Stimulated activated CD4-positive, alpha-beta T cell treated with anti-CD3 and anti-CD28 coated beads, TNF-alpha, amount 100 ng/mL, for 24 hours (primary cell): ENCODE data around the gene SLC4A4.

Experiments
- DNase-seq, 3 experiments: peaks; one replicate each; pipeline ENCODE4 v3.0.0-alpha.2; 2020; ENCODE audit warnings: low read depth in 3 of 3

SLC4A4 gene

GRCh38 chr4:71595576-71596108 lies 256.8 kb downstream of the SLC4A4 start:
- DNase-seq: no peak

GRCh38 chr4:71599578-71599977 lies 260.8 kb downstream of the SLC4A4 start:
- no peak for DNase-seq

GRCh38 chr4:71602289-71602900 lies 263.6 kb downstream of the SLC4A4 start:
- no peak for DNase-seq

DNA sequence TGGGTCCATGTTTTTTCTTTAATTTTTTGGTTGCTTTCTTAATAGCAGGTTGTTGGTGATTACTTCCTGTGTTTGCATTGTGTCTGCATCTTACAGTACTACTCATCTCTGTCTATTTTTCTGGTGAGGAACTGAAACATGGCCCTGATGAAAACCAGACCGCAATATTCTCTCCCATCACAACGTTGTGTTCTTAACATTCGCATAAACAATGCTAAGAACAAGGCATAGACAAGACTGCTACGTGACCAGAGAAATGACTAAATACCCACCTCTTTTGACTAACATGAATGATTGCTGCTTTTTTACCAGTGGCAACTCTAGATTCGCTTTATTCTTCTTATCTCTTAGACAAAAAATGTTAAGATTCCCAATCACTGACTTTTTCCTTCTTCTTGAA lies 266.0 kb downstream of the SLC4A4 start:
- DNase-seq: no peak

- DNase-seq: no peak
These were observed 268.3 kb downstream of the SLC4A4 start for GRCh38 chr4:71607109-71607508.

DNA sequence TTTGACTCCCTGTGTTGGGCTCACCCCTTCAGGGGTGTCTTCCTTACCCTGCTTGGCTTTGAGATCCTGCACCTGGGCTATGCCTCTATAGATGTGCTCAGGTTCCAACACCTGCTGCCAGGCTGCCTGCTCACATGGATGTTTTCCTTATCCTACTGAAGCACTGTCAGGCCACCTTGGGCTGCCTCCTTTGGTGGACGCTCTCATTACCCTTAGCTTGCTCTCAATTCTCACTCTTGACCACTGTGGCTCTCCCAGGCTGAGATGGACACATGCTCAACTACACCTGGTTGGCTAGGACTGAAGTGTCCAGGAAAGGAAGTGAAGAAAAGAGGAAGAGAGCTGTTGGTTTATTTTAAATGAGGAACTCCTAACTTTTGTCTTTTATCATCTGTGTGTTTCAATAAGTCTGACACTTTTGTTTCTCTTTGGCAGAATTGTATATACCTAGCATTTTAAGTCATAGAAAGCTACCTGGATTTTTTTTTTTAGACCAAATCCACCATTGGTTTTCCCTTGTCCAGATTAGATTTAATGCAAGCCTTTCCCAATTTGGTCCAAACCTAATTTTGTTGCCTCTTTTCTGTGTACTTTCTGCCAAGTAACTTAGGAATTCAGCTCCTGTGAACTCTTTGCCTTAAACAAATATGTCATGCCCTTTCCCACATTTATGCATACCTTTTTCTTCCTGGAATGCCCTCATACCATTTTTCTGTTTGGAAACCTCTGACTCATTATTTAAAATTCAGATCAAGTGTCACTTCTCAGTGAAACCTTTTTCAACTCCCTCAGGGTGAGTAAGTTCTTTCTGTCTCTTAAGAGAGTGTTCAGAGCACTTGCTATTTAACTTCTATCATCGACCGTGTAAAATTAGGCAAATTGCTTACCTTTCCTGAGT lies 269.2 kb downstream of the SLC4A4 start:
- DNase-seq: no peak

- DNase-seq: no peak
These were observed 269.9 kb downstream of the SLC4A4 start for GRCh38 chr4:71608678-71609071.

GRCh38 chr4:71609167-71609566 lies 270.3 kb downstream of the SLC4A4 start:
- DNase-seq: no peak

- no peak for DNase-seq
These were observed 270.8 kb downstream of the SLC4A4 start for GRCh38 chr4:71609651-71610050.

GRCh38 chr4:71614621-71615020 lies 275.8 kb downstream of the SLC4A4 start:
- no peak for DNase-seq

DNA sequence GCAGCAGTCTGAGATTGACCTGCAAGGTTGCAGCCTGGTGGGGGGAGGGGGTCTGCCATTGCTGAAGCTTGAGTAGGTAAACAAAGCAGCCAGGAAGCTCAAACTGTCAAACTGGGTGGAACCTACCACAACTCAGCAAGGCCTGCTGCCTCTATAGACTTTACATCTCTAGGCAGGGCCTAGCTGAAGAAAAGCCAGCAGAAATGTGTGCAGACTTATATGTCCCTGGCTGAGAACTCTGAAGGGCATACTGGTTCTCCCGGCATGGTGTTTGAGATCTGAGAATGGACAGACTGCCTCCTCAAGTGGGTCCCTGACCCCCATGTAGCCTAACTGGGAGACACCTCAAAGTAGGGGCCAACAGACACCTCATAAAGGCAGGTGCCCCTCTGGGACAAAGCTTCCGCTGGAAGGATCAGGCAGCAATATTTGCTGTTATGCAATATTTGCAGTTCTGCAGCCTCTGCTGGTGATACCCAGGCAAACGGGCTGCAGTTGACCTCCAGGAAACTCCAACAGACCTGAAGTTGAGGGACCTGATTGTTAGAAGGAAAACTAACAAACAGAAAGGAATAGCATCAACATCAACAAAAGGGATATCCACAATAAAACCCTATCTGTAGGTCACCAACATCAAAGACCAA lies 277.5 kb downstream of the SLC4A4 start:
- no peak for DNase-seq
